PC-9 (cell line): ENCODE data around the gene GPRC5C.

Experiments used
- CTCF ChIP-seq: fragments of 200-600 bp; sonication (generic); conservative IDR thresholded peaks from 2 replicates; pipeline ENCODE4 v1.6.1; 2017; ENCODE audit warnings: mixed run types, antibody characterized with exemption, mild to moderate bottlenecking, moderate library complexity
- EZH2 ChIP-seq: fragments of 200-600 bp; sonication (generic); IDR thresholded peaks from 2 replicates; pipeline ENCODE4 v1.8.0; 2017; ENCODE audit warnings: antibody characterized with exemption, low read depth

- no peak for TF ChIP-seq CTCF
- no peak for TF ChIP-seq EZH2
Observed at GRCh38 chr17:74435775-74436359, 4.0 kb downstream of the GPRC5C start.
